IMR-90 (cell line): ENCODE results near the gene TEAD1. TPM values are rescaled to one million over a fixed set of nuclear protein-coding genes. Genes with fewer than 3 reads are reported as not detected.

Experiments used
- ATAC-seq: fragments of 200-7000 bp; cut with Tn5 transposase; 2 replicates; pipeline ENCODE4 v1.9.1; 2020; ENCODE audit warnings: low read depth, mild to moderate bottlenecking, moderate library complexity
- BruUV-seq: library from RNA; stranded (reverse); fragments of 400-500 nt; replicated peaks from 2 replicates; lab custom pipeline; 2021; lab: Mats Ljungman, UMichigan
- CTCF ChIA-PET: fragments of 300-600 bp; formaldehyde crosslinking; extraction: SDS; loops from one replicate; lab custom pipeline; 2021; ENCODE audit warnings: antibody characterized with exemption; lab: Yijun Ruan, JAX
- POLR2A ChIA-PET: fragments of 300-600 bp; sonication (Branson Sonifier 250); formaldehyde crosslinking; loops from one replicate; lab custom pipeline; 2022; ENCODE audit warnings: antibody characterized with exemption; ENCODE audit not compliant: unreplicated experiment; lab: Charles Lee
- DNase-seq: peaks from one replicate; pipeline ENCODE4 v3.0.0; 2013
- H2AFZ ChIP-seq: replicated peaks from 2 replicates; pipeline ENCODE3; 2013; ENCODE audit warnings: low read length, mild to moderate bottlenecking; ENCODE audit not compliant: poor library complexity
- H2AK5ac ChIP-seq: 2 replicates; pipeline ENCODE4 v1.6.1; 2013; ENCODE audit warnings: low read depth, low read length, inconsistent platforms
- H2AK9ac ChIP-seq: replicated peaks from 2 replicates; pipeline ENCODE3; 2013; ENCODE audit warnings: mild to moderate bottlenecking, low read depth, low read length, moderate library complexity; ENCODE audit not compliant: poor library complexity
- H2BK120ac ChIP-seq: 2 replicates; pipeline ENCODE4 v1.6.1; 2013; ENCODE audit warnings: low read depth, low read length, inconsistent platforms
- H2BK15ac ChIP-seq: 3 replicates; pipeline ENCODE4 v1.6.1; 2013; ENCODE audit warnings: low read depth, low read length, inconsistent platforms
- H2BK20ac ChIP-seq: 2 replicates; pipeline ENCODE4 v1.6.1; 2013; ENCODE audit warnings: low read depth, mild to moderate bottlenecking, inconsistent platforms, low read length, moderate library complexity
- H2BK5ac ChIP-seq: 2 replicates; pipeline ENCODE4 v1.6.1; 2013; ENCODE audit warnings: mild to moderate bottlenecking, low read depth, low read length, inconsistent platforms; ENCODE audit not compliant: poor library complexity, severe bottlenecking
- H3K14ac ChIP-seq: replicated peaks from 2 replicates; pipeline ENCODE4 v1.6.1; 2013; ENCODE audit warnings: low read depth, low read length, inconsistent platforms
- H3K18ac ChIP-seq: 2 replicates; pipeline ENCODE4 v1.6.1; 2013; ENCODE audit warnings: low read depth, low read length, control low read depth
- H3K23ac ChIP-seq: 2 replicates; pipeline ENCODE4 v1.6.1; 2013; ENCODE audit warnings: low read depth, low read length, inconsistent platforms
- H3K27ac ChIP-seq: 2 replicates; pipeline ENCODE4 v1.5.1; 2013; ENCODE audit warnings: mild to moderate bottlenecking, control low read depth, low read length; ENCODE audit not compliant: insufficient read depth
- H3K27me3 ChIP-seq: 2 replicates; pipeline ENCODE4 v1.6.1; 2013; ENCODE audit warnings: low read length; ENCODE audit not compliant: control insufficient read depth, insufficient read depth
- H3K36me3 ChIP-seq: 2 replicates; pipeline ENCODE4 v1.6.1; 2013; ENCODE audit warnings: low read length, mixed read lengths; ENCODE audit not compliant: control insufficient read depth, insufficient read depth
- H3K4ac ChIP-seq: 2 replicates; pipeline ENCODE4 v1.6.1; 2013; ENCODE audit warnings: low read depth, low read length, inconsistent platforms
- H3K4me1 ChIP-seq: 2 replicates; pipeline ENCODE4 v1.6.1; 2013; ENCODE audit warnings: low read length, mixed read lengths; ENCODE audit not compliant: control insufficient read depth, insufficient read depth
- H3K4me2 ChIP-seq: 2 replicates; pipeline ENCODE4 v1.6.1; 2013; ENCODE audit warnings: low read depth, mild to moderate bottlenecking, control low read depth, low read length, moderate library complexity
- H3K4me3 ChIP-seq: 2 replicates; pipeline ENCODE4 v1.5.1; 2013; ENCODE audit warnings: low read depth, mild to moderate bottlenecking, control low read depth, low read length, moderate library complexity; ENCODE audit not compliant: insufficient read depth
- H3K56ac ChIP-seq: 2 replicates; pipeline ENCODE4 v1.6.1; 2013; ENCODE audit warnings: low read length, inconsistent platforms; ENCODE audit not compliant: insufficient read depth; ENCODE audit errors: extremely low read depth
- H3K79me1 ChIP-seq, 2 experiments: 2 replicates each; pipeline ENCODE4 v1.6.1; 2013; ENCODE audit warnings: low read length in 2 of 2, inconsistent platforms in 1 of 2, low read depth in 1 of 2
- H3K9ac ChIP-seq: 2 replicates; pipeline ENCODE4 v1.6.1; 2013; ENCODE audit warnings: low read depth, low read length, control low read depth
- H3K9me1 ChIP-seq: 2 replicates; pipeline ENCODE4 v1.6.1; 2013; ENCODE audit warnings: low read length, inconsistent platforms; ENCODE audit not compliant: insufficient read depth
- H3K9me3 ChIP-seq: 2 replicates; pipeline ENCODE4 v1.6.1; 2013; ENCODE audit warnings: low read length; ENCODE audit not compliant: control insufficient read depth, insufficient read depth
- H4K20me1 ChIP-seq: 2 replicates; pipeline ENCODE4 v1.6.1; 2013; ENCODE audit warnings: low read length, inconsistent platforms; ENCODE audit not compliant: insufficient read depth
- H4K5ac ChIP-seq: 2 replicates; pipeline ENCODE4 v1.6.1; 2013; ENCODE audit warnings: mild to moderate bottlenecking, low read depth, low read length, control low read depth
- H4K8ac ChIP-seq, 2 experiments: 2 replicates each; pipeline ENCODE4 v1.6.1; 2013; ENCODE audit warnings: low read depth in 2 of 2, low read length in 2 of 2, control low read depth in 1 of 2, inconsistent platforms in 1 of 2
- H4K91ac ChIP-seq: 2 replicates; pipeline ENCODE4 v1.6.1; 2013; ENCODE audit warnings: low read depth, low read length, inconsistent platforms; ENCODE audit not compliant: insufficient read depth
- BHLHE40 ChIP-seq: fragments of 150-350 bp; IDR thresholded peaks from 2 replicates; pipeline ENCODE4 v1.6.1; 2016; ENCODE audit warnings: mild to moderate bottlenecking, low read depth, low read length
- CEBPB ChIP-seq: IDR thresholded peaks from 2 replicates; pipeline ENCODE4 v1.6.1; 2012; ENCODE audit warnings: low read depth, low read length, improper control_type of control experiment
- CHD1 ChIP-seq: IDR thresholded peaks from 2 replicates; pipeline ENCODE4 v1.6.1; 2012; ENCODE audit warnings: low read depth, low read length, improper control_type of control experiment
- FOS ChIP-seq: fragments of 150-350 bp; IDR thresholded peaks from 2 replicates; pipeline ENCODE4 v1.6.1; 2016; ENCODE audit warnings: low read depth, low read length
- MAFK ChIP-seq: IDR thresholded peaks from 2 replicates; pipeline ENCODE4 v1.6.1; 2012; ENCODE audit warnings: low read depth, low read length, improper control_type of control experiment
- MAZ ChIP-seq: IDR thresholded peaks from 2 replicates; pipeline ENCODE4 v1.6.1; 2012; ENCODE audit warnings: low read depth, mild to moderate bottlenecking, low read length, improper control_type of control experiment, moderate library complexity, borderline replicate concordance
- NFE2L2 ChIP-seq: fragments of 150-350 bp; IDR thresholded peaks from 2 replicates; pipeline ENCODE4 v1.6.1; 2016; ENCODE audit warnings: low read depth, mild to moderate bottlenecking, low read length
- POLR2A ChIP-seq: IDR thresholded peaks from 2 replicates; pipeline ENCODE4 v1.6.1; 2012; ENCODE audit warnings: mild to moderate bottlenecking, low read depth, low read length
- RCOR1 ChIP-seq: IDR thresholded peaks from 2 replicates; pipeline ENCODE4 v1.6.1; 2012; ENCODE audit warnings: mild to moderate bottlenecking, low read length, improper control_type of control experiment; ENCODE audit not compliant: insufficient replicate concordance
- RFX5 ChIP-seq: IDR thresholded peaks from 2 replicates; pipeline ENCODE4 v1.8.0; 2012; ENCODE audit warnings: low read depth, mild to moderate bottlenecking, low read length, moderate library complexity
- SMC3 ChIP-seq: fragments of 150-350 bp; IDR thresholded peaks from 2 replicates; pipeline ENCODE4 v1.6.1; 2016; ENCODE audit warnings: low read depth, mild to moderate bottlenecking, antibody characterized with exemption, low read length, moderate library complexity
- dilution Hi-C: fragments of 300-500 bp; cut with HindIII; formaldehyde crosslinking; loops from one replicate; pipeline ENCODE4 v1.14.3; 2018; ENCODE audit warnings: low sequenced_read_pairs; ENCODE audit not compliant: unreplicated experiment
- in situ Hi-C: fragments of 300-500 bp; cut with MboI; formaldehyde crosslinking; loops from 3 replicates; pipeline ENCODE4 v1.14.3; 2019; ENCODE audit warnings: low sequenced_read_pairs, inconsistent platforms, mixed read lengths
- intact Hi-C: fragments of 100-400 bp; cut with micrococcal nuclease; formaldehyde crosslinking; loops from 2 replicates; pipeline ENCODE4 v1.10.0; 2022
- polyA plus RNA-seq, 3 experiments: library from polyadenylated mRNA; depleted of rRNA; stranded (reverse); fragments of >200 nt; gene quantifications; 2 replicates each; pipeline ENCODE4 v1.2.3, GENCODE V29; 2012; ENCODE audit warnings: low replicate concordance in 1 of 3
- total RNA-seq: library from RNA; depleted of rRNA; stranded (reverse); fragments of >200 nt; gene quantifications from 2 replicates; pipeline ENCODE4 v1.2.3, GENCODE V29; 2012
- TF ChIP-seq, protein P1 (sequence below): conservative IDR thresholded peaks from 2 replicates; pipeline ENCODE4 v1.5.1; 2012; ENCODE audit warnings: mild to moderate bottlenecking, low read depth, low read length, improper control_type of control experiment
- TF ChIP-seq, protein P2 (sequence below): fragments of 150-350 bp; IDR thresholded peaks from 2 replicates; pipeline ENCODE4 v1.6.1; 2016; ENCODE audit warnings: low read depth, mild to moderate bottlenecking, low read length, moderate library complexity, borderline replicate concordance
- TF ChIP-seq, protein P3 (sequence below): fragments of 150-350 bp; IDR thresholded peaks from 2 replicates; pipeline ENCODE4 v1.6.1; 2017; ENCODE audit warnings: mild to moderate bottlenecking, antibody characterized with exemption, low read length, low read depth

Gene TEAD1
- total and polyA plus RNA-seq, 2 of the 4 experiments (the other 2 are of a cell fraction): 51.8 to 69.2 TPM

DNA sequence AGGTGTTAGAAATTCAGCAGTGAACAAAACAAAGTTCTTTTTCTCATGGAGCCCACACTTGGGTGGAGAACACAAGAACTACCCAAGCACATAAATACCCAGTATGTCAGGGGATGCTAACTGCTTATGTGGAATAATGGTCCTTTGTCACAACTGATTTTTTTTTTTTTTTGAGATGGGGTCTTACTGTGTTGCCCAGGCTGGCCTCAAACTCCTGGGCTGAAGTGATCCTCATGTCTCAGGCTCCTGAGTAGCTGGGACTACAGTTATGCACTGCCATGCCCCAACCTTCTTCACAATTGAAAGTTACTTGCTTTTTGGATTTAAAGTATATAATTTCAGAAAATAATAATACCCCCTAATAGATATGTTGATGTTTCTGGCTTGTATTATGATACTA, 212.3 kb downstream of the TEAD1 start:
- Histone ChIP-seq H3K4me3 (no peak overlapping the region), H3K4ac (no peak overlapping the region), H3K14ac (no peak overlapping the region), H2BK5ac (no peak overlapping the region), H2BK120ac (no peak overlapping the region), H4K5ac (no peak overlapping the region), H2AK9ac (no peak overlapping the region), H4K20me1 (peaks cover 20% of the 10 kb centered on the region; the same call in 1 of the 2 replicates), H3K4me1 (peaks cover 12% of the 10 kb centered on the region), H3K9me3 (no peaks in the 10 kb centered on the region), H4K8ac (no peak overlapping the region), H3K27me3 (no peaks in the 10 kb centered on the region), H3K9me1 (peaks cover 14% of the 10 kb centered on the region), H4K91ac (no peak overlapping the region), H2BK20ac (no peak overlapping the region), H3K18ac (no peak overlapping the region), H2AFZ (no peak overlapping the region), H3K27ac (no peak overlapping the region), H3K79me1 (peaks cover 28 to 73% of the 10 kb centered on the region in 2 experiments), H2BK15ac (no peak overlapping the region), H3K23ac (no peak overlapping the region), H3K56ac (no peak overlapping the region), H3K4me2 (no peak overlapping the region), H2AK5ac (no peak overlapping the region), H3K9ac (no peak overlapping the region), H3K36me3 (peaks cover 43% of the 10 kb centered on the region)
- ChIA-PET POLR2A (no interaction called here), CTCF (no interaction called here)
- no peak for DNase-seq
- no TSS peak for BruUV-seq
- TF ChIP-seq BHLHE40: no peak
- TF ChIP-seq, protein P1, sequence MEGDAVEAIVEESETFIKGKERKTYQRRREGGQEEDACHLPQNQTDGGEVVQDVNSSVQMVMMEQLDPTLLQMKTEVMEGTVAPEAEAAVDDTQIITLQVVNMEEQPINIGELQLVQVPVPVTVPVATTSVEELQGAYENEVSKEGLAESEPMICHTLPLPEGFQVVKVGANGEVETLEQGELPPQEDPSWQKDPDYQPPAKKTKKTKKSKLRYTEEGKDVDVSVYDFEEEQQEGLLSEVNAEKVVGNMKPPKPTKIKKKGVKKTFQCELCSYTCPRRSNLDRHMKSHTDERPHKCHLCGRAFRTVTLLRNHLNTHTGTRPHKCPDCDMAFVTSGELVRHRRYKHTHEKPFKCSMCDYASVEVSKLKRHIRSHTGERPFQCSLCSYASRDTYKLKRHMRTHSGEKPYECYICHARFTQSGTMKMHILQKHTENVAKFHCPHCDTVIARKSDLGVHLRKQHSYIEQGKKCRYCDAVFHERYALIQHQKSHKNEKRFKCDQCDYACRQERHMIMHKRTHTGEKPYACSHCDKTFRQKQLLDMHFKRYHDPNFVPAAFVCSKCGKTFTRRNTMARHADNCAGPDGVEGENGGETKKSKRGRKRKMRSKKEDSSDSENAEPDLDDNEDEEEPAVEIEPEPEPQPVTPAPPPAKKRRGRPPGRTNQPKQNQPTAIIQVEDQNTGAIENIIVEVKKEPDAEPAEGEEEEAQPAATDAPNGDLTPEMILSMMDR: no peak
- TF ChIP-seq, protein P2, sequence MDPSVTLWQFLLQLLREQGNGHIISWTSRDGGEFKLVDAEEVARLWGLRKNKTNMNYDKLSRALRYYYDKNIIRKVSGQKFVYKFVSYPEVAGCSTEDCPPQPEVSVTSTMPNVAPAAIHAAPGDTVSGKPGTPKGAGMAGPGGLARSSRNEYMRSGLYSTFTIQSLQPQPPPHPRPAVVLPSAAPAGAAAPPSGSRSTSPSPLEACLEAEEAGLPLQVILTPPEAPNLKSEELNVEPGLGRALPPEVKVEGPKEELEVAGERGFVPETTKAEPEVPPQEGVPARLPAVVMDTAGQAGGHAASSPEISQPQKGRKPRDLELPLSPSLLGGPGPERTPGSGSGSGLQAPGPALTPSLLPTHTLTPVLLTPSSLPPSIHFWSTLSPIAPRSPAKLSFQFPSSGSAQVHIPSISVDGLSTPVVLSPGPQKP: no peak
- no peak for TF ChIP-seq RCOR1
- TF ChIP-seq CEBPB: no peak
- TF ChIP-seq, protein P3, sequence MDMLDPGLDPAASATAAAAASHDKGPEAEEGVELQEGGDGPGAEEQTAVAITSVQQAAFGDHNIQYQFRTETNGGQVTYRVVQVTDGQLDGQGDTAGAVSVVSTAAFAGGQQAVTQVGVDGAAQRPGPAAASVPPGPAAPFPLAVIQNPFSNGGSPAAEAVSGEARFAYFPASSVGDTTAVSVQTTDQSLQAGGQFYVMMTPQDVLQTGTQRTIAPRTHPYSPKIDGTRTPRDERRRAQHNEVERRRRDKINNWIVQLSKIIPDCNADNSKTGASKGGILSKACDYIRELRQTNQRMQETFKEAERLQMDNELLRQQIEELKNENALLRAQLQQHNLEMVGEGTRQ: no peak
- TF ChIP-seq POLR2A: no peak
- no peak for TF ChIP-seq MAZ
- TF ChIP-seq FOS: no peak
- TF ChIP-seq SMC3: no peak
- no peak for TF ChIP-seq RFX5
- TF ChIP-seq NFE2L2: no peak
- TF ChIP-seq MAFK: no peak
- TF ChIP-seq CHD1: no peak
- intact Hi-C loops (no loop called here), dilution Hi-C loops (loop anchor here (25.0 kb wide), 1 partner anchor 199 kb away; no protein-coding TSS in a partner anchor), in situ Hi-C loops (loop anchor here (5.0 to 10.0 kb wide), 2 partner anchors 209 to 562 kb away; no protein-coding TSS in a partner anchor)
- ATAC-seq: no peak
